DMS53 (cell line): Measurements from ENCODE around the gene MID1.
"Not testable (repeated sequence)": the region's sequence is repeated elsewhere in the genome, so short reads cannot be mapped to it uniquely, and the experiment has no call there.

Experiments
- DNase-seq: peaks from one replicate; lab custom pipeline; 2025; lab: John Stamatoyannopoulos, UW

Gene MID1

GRCh38 chrX:10617186-10617998, 3.0 kb downstream of the MID1 start:
- no peak for DNase-seq

- DNase-seq: peak; percentile 59
Observed at GRCh38 chrX:10615931-10616774, 4.2 kb downstream of the MID1 start.

GRCh38 chrX:10612215-10612614, 8.2 kb downstream of the MID1 start:
- DNase-seq: no peak

GRCh38 chrX:10611441-10612090, 8.8 kb downstream of the MID1 start:
- DNase-seq: no peak

- DNase-seq: no peak
Observed at GRCh38 chrX:10608099-10608498, 12.3 kb downstream of the MID1 start.

GRCh38 chrX:10607233-10607632, 13.2 kb downstream of the MID1 start:
- DNase-seq: no peak

- DNase-seq: no peak
Observed at GRCh38 chrX:10603612-10604011, 16.8 kb downstream of the MID1 start.

GRCh38 chrX:10602646-10603045, 17.7 kb downstream of the MID1 start:
- peak; percentile 15 for DNase-seq

GRCh38 chrX:10600479-10600878, 19.9 kb downstream of the MID1 start:
- DNase-seq: no peak

GRCh38 chrX:10598540-10598939, 21.8 kb downstream of the MID1 start:
- DNase-seq: no peak

- peak; percentile 36 for DNase-seq
Observed at GRCh38 chrX:10597871-10598270, 22.5 kb downstream of the MID1 start.

- DNase-seq: peak; percentile 5
Observed at GRCh38 chrX:10591363-10592335, 28.7 kb downstream of the MID1 start.

GRCh38 chrX:10589787-10590186, 30.6 kb downstream of the MID1 start:
- not testable (repeated sequence) for DNase-seq

GRCh38 chrX:10589098-10589497, 31.3 kb downstream of the MID1 start:
- no peak for DNase-seq

- not testable (repeated sequence) for DNase-seq
Observed at GRCh38 chrX:10584882-10585281, 35.5 kb downstream of the MID1 start.

- no peak for DNase-seq
Observed at GRCh38 chrX:10582945-10583344, 37.4 kb downstream of the MID1 start.

- DNase-seq: no peak
Observed at GRCh38 chrX:10582215-10582733, 38.1 kb downstream of the MID1 start.

- peak; percentile 45 for DNase-seq
Observed at GRCh38 chrX:10579112-10580011, 41.0 kb downstream of the MID1 start.

- DNase-seq: no peak
Observed at GRCh38 chrX:10578527-10578926, 41.9 kb downstream of the MID1 start.

GRCh38 chrX:10577853-10578252, 42.5 kb downstream of the MID1 start:
- DNase-seq: no peak
